DOHH2 (cell line): ENCODE measurements around the gene CARMIL1.

Source experiments
- H3F3A ChIP-seq: fragments of 200-600 bp; sonication (generic), shearing (Covaris generic); 2 replicates; pipeline ENCODE4 v1.6.0; 2016; ENCODE audit warnings: antibody characterized with exemption, mild to moderate bottlenecking; ENCODE audit not compliant: control insufficient read depth, insufficient read depth
- H3K27ac ChIP-seq: fragments of 200-600 bp; sonication (generic); 2 replicates; pipeline ENCODE4 v1.5.1; 2014; ENCODE audit warnings: low read depth, mild to moderate bottlenecking, low read length, moderate library complexity
- H3K27me3 ChIP-seq: fragments of 200-600 bp; sonication (generic); 2 replicates; pipeline ENCODE4 v1.6.1; 2014; ENCODE audit warnings: mild to moderate bottlenecking, low read length, mixed read lengths; ENCODE audit not compliant: control insufficient read depth
- H3K36me3 ChIP-seq: fragments of 200-600 bp; sonication (generic); 2 replicates; pipeline ENCODE4 v1.6.1; 2014; ENCODE audit warnings: mild to moderate bottlenecking, low read length, moderate library complexity, mixed read lengths; ENCODE audit not compliant: control insufficient read depth
- H3K4me1 ChIP-seq: fragments of 200-600 bp; sonication (generic); 2 replicates; pipeline ENCODE4 v1.6.1; 2014; ENCODE audit warnings: mild to moderate bottlenecking, low read length, mixed read lengths; ENCODE audit not compliant: control insufficient read depth
- H3K4me2 ChIP-seq: fragments of 200-600 bp; sonication (generic); 2 replicates; pipeline ENCODE4 v1.6.0; 2014; ENCODE audit warnings: mild to moderate bottlenecking, low read length, moderate library complexity
- H3K4me3 ChIP-seq: fragments of 200-600 bp; sonication (generic); 2 replicates; pipeline ENCODE4 v1.5.1; 2014; ENCODE audit warnings: mild to moderate bottlenecking, low read length, mixed read lengths
- H3K79me2 ChIP-seq: fragments of 200-600 bp; sonication (generic); 2 replicates; pipeline ENCODE4 v1.6.1; 2014; ENCODE audit warnings: mild to moderate bottlenecking, low read length, mixed read lengths; ENCODE audit not compliant: control insufficient read depth
- H3K9me2 ChIP-seq: fragments of 200-600 bp; sonication (generic); replicated peaks from 2 replicates; pipeline ENCODE4 v1.6.1; 2014; ENCODE audit warnings: mild to moderate bottlenecking, low read length, mixed read lengths; ENCODE audit not compliant: control insufficient read depth
- H3K9me3 ChIP-seq: fragments of 200-600 bp; sonication (generic); 2 replicates; pipeline ENCODE4 v1.6.1; 2014; ENCODE audit warnings: antibody characterized with exemption, low read length, mixed read lengths; ENCODE audit not compliant: control insufficient read depth, insufficient read depth
- H4K20me1 ChIP-seq: fragments of 200-600 bp; sonication (generic); 2 replicates; pipeline ENCODE4 v1.6.0; 2014; ENCODE audit warnings: low read depth, mild to moderate bottlenecking, antibody characterized with exemption, low read length, moderate library complexity; ENCODE audit not compliant: control insufficient read depth, insufficient read depth
- CTCF ChIP-seq: fragments of 200-600 bp; sonication (generic); IDR thresholded peaks from one replicate; pipeline ENCODE4 v1.5.1; 2014; ENCODE audit warnings: antibody characterized with exemption, mild to moderate bottlenecking, low read depth, low read length; ENCODE audit not compliant: poor library complexity, severe bottlenecking
- EZH2phosphoT487 ChIP-seq: fragments of 200-600 bp; sonication (generic); IDR thresholded peaks from 2 replicates; pipeline ENCODE4 v1.6.1; 2017; ENCODE audit warnings: borderline replicate concordance, mild to moderate bottlenecking, antibody characterized with exemption, low read length, moderate library complexity, mixed read lengths

CARMIL1 gene

DNA sequence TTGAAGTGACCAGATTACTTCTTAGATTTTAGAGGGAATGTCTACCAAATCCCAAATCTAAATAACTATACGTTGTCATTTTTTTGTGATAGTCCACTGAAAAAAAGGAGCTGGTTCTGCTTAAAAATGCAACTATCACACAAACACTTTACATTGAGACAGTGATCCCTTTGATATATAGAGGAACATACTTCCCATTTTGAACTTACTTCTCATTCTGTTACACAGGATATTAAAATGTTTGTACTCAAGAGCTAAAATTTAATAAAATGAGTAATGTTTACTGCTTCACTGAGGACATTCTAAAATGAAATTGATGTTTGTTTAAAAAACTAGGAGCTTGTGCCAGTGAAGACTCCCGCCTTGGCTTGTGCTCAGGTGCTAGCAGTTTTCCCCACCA is 174.1 kb downstream of the CARMIL1 start:
- Histone ChIP-seq H3K27ac (no peak overlapping the region), H3K79me2 (no peaks in the 10 kb centered on the region), H3K4me1 (peaks cover 39% of the 10 kb centered on the region)

GRCh38 chr6:25454136-25454535 is 175.0 kb downstream of the CARMIL1 start:
- Histone ChIP-seq H4K20me1 (no peaks in the 10 kb centered on the region), H3K27ac (no peak overlapping the region), H3K9me3 (no peaks in the 10 kb centered on the region), H3K79me2 (no peaks in the 10 kb centered on the region), H3F3A (0 out of 2 replicates have a peak, but pooled peaks cover 4% of the 10 kb centered on the region), H3K4me1 (peaks cover 39% of the 10 kb centered on the region), H3K4me2 (no peak overlapping the region), H3K36me3 (no peaks in the 10 kb centered on the region), H3K27me3 (no peaks in the 10 kb centered on the region), H3K4me3 (no peak overlapping the region), H3K9me2 (no peaks in the 10 kb centered on the region)
- TF ChIP-seq CTCF (no peak), EZH2phosphoT487 (no peak)

More for the DNA sequence above, 174.1 kb downstream of the CARMIL1 start:
- Histone ChIP-seq H4K20me1 (no peaks in the 10 kb centered on the region), H3K9me3 (no peaks in the 10 kb centered on the region), H3K4me3 (no peak overlapping the region), H3K4me2 (no peak overlapping the region), H3K9me2 (no peaks in the 10 kb centered on the region), H3K27me3 (no peaks in the 10 kb centered on the region), H3F3A (0 out of 2 replicates have a peak, but pooled peaks cover 4% of the 10 kb centered on the region), H3K36me3 (no peaks in the 10 kb centered on the region)
- TF ChIP-seq EZH2phosphoT487 (no peak), CTCF (no peak)

DNA sequence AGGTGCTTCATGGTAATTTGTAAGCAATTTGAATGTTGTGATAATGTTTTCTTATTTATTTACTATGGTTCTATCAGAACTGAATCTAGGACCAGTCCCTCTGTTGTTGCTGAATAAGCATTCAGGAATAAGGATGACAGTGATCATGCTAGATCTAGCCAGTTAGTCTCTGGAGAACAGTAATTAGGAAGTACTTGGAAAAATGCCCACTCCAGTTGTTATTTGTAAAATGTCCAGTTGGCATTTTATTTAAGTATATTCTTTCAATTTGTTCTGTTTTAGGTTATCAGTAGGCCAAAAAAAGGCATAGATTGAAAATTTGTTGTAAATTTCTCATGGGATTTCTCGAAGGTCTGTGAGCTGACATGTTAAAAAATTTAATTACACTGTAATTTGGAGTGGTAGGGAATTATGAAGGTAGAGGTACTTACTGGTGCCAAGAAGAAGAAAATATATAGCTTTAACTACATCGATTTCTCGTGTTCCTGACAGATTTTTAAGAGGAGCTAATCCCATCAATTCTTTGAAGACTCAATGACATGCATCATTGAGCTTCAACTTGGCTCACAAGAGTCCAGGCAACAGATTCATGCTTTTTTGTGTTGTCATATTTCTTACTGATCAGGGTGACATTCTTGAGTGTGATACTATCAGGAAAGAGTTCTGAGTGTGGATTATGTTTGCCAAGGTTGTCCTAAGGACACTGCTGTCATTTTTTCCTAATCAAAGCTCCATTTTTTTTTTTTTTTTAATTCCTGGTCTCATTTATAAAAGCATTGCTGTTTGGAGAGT is 177.3 kb downstream of the CARMIL1 start:
- H3K9me2 ChIP-seq = no peaks in the 10 kb centered on the region
- no peak overlapping the region for H3K27ac ChIP-seq
- H3K9me3 ChIP-seq = no peaks in the 10 kb centered on the region
- no peaks in the 10 kb centered on the region for H3K79me2 ChIP-seq
- no peak overlapping the region for H3K4me3 ChIP-seq
- H3K4me2 ChIP-seq = no peak overlapping the region
- no peaks in the 10 kb centered on the region for H4K20me1 ChIP-seq
- peaks cover 24% of the 10 kb centered on the region for H3K4me1 ChIP-seq
- TF ChIP-seq EZH2phosphoT487 (no peak), CTCF (no peak)
- no peaks in the 10 kb centered on the region for H3K36me3 ChIP-seq
- H3K27me3 ChIP-seq = no peaks in the 10 kb centered on the region
- 0 out of 2 replicates have a peak, but pooled peaks cover 4% of the 10 kb centered on the region for H3F3A ChIP-seq
